Stimulated activated CD4-positive, alpha-beta T cell treated with anti-CD3 and anti-CD28 coated beads, Interleukin-4, amount 100 ng/mL, for 24 hours (primary cell): Measurements from ENCODE around the gene RLN3.
"Not testable (repeated sequence)": the region's sequence is repeated elsewhere in the genome, so short reads cannot be mapped to it uniquely, and the experiment has no call there.

Experiments used
- DNase-seq: peaks from one replicate; pipeline ENCODE4 v3.0.0-alpha.2; 2020

The RLN3 gene

GRCh38 chr19:13995878-13996765 lies 31.8 kb upstream of the RLN3 start:
- DNase-seq, result no peak

GRCh38 chr19:13996928-13997630 lies 30.9 kb upstream of the RLN3 start:
- DNase-seq, result no peak

- DNase-seq, result no peak
Observed at GRCh38 chr19:13997631-13997962, 30.4 kb upstream of the RLN3 start.

GRCh38 chr19:13998426-13998825 lies 29.5 kb upstream of the RLN3 start:
- DNase-seq, result no peak

GRCh38 chr19:13999085-13999484 lies 28.9 kb upstream of the RLN3 start:
- DNase-seq, result no peak

- no peak for DNase-seq
Observed at GRCh38 chr19:14000691-14001375, 27.1 kb upstream of the RLN3 start.

- DNase-seq, result no peak
Observed at GRCh38 chr19:14002571-14003250, 25.2 kb upstream of the RLN3 start.

GRCh38 chr19:14003251-14004055 lies 24.5 kb upstream of the RLN3 start:
- peak; percentile 17 for DNase-seq

GRCh38 chr19:14004619-14005348 lies 23.2 kb upstream of the RLN3 start:
- no peak for DNase-seq

GRCh38 chr19:14005349-14006084 lies 22.4 kb upstream of the RLN3 start:
- peak; percentile 89 for DNase-seq

- peak; percentile 100 for DNase-seq
Observed at GRCh38 chr19:14006085-14006765, 21.7 kb upstream of the RLN3 start, which contains the start of gene RFX1. Gene RFX1 (minus strand): TSS chr19:14006320. CDS start chr19:13993843, 12,477 bp downstream.

- no peak for DNase-seq
Observed at GRCh38 chr19:14006766-14007562, 21.0 kb upstream of the RLN3 start.

GRCh38 chr19:14012378-14012915 lies 15.5 kb upstream of the RLN3 start:
- no peak for DNase-seq

- no peak for DNase-seq
Observed at GRCh38 chr19:14015524-14016035, 12.4 kb upstream of the RLN3 start.

- DNase-seq, result no peak
Observed at GRCh38 chr19:14019100-14019499, 8.8 kb upstream of the RLN3 start.

GRCh38 chr19:14019739-14020138 lies 8.2 kb upstream of the RLN3 start:
- DNase-seq, result not testable (repeated sequence)

- DNase-seq, result no peak
Observed at GRCh38 chr19:14021474-14021873, 6.5 kb upstream of the RLN3 start.

GRCh38 chr19:14022469-14022868 lies 5.5 kb upstream of the RLN3 start:
- DNase-seq, result no peak
